Esophagus squamous epithelium (tissue), 4 donors: ENCODE measurements around the gene HENMT1.

ENCODE experiments used
- CTCF ChIP-seq, 6 experiments: fragments of 450-650 bp in 4 of 6; fragments of 200-600 bp in 2 of 6; sonication (generic) in 2 of 6; IDR thresholded peaks; one replicate each; pipeline ENCODE4 v1.5.1; 2016 to 2019; ENCODE audit warnings: antibody characterized with exemption in 6 of 6, mild to moderate bottlenecking in 4 of 6, moderate library complexity in 4 of 6
- POLR2A ChIP-seq, 4 donors: fragments of 450-650 bp; IDR thresholded peaks; one replicate each; pipeline ENCODE4 v1.6.1; 2017; ENCODE audit warnings: antibody characterized with exemption in 4 of 4, mild to moderate bottlenecking in 4 of 4, moderate library complexity in 3 of 4

GRCh38 chr1:108627256-108627655, 33.6 kb downstream of the HENMT1 start:
- TF ChIP-seq CTCF (IDR thresholded peaks at IDR 0.05) (no peak), POLR2A (IDR thresholded peaks at IDR 0.05) (no peak)
